Hepatocyte (in vitro differentiated cells): ENCODE results near the gene TAF1C.

ENCODE experiments used
- CTCF ChIP-seq: fragments of 200-600 bp; sonication (generic); IDR thresholded peaks from 2 replicates; pipeline ENCODE4 v1.5.1; 2016; ENCODE audit warnings: antibody characterized with exemption, mild to moderate bottlenecking; ENCODE audit not compliant: poor library complexity
- EZH2phosphoT487 ChIP-seq: fragments of 200-600 bp; sonication (generic); IDR thresholded peaks from one replicate; pipeline ENCODE4 v1.6.1; 2018; ENCODE audit warnings: antibody characterized with exemption, mild to moderate bottlenecking, low read depth, moderate library complexity; ENCODE audit not compliant: unreplicated experiment, severe bottlenecking

GRCh38 chr16:84214451-84215066 lies 27.7 kb upstream of the TAF1C start:
- no peak for TF ChIP-seq CTCF
- no peak for TF ChIP-seq EZH2phosphoT487
